HG03342 (cell line): ENCODE measurements around the gene ISCA2.
"Not testable (repeated sequence)": the region's sequence is repeated elsewhere in the genome, so short reads cannot be mapped to it uniquely, and the experiment has no call there.

Experiments used
- ATAC-seq: cut with Tn5 transposase; IDR thresholded peaks from one replicate; pipeline ENCODE4 v1.9.1; 2021; ENCODE audit warnings: mild to moderate bottlenecking, moderate library complexity; ENCODE audit not compliant: unreplicated experiment

The ISCA2 gene

GRCh38 chr14:74526854-74527585 is 33.5 kb downstream of the ISCA2 start:
- no peak for ATAC-seq

- ATAC-seq, result no peak
These were observed 34.2 kb downstream of the ISCA2 start for GRCh38 chr14:74527736-74528280.

- ATAC-seq, result no peak
These were observed 34.8 kb downstream of the ISCA2 start for GRCh38 chr14:74528406-74528805.

GRCh38 chr14:74528886-74529285 is 35.3 kb downstream of the ISCA2 start:
- no peak for ATAC-seq

GRCh38 chr14:74531006-74531405 is 37.4 kb downstream of the ISCA2 start:
- no peak for ATAC-seq

GRCh38 chr14:74531467-74531866 is 37.9 kb downstream of the ISCA2 start:
- no peak for ATAC-seq

GRCh38 chr14:74532246-74532645 is 38.7 kb downstream of the ISCA2 start:
- no peak for ATAC-seq

- ATAC-seq, result no peak
These were observed 40.0 kb downstream of the ISCA2 start for GRCh38 chr14:74533576-74533975.

- no peak for ATAC-seq
These were observed 42.3 kb downstream of the ISCA2 start for GRCh38 chr14:74535756-74536325.

GRCh38 chr14:74536336-74536735 is 42.8 kb downstream of the ISCA2 start:
- ATAC-seq, result not testable (repeated sequence)

- no peak for ATAC-seq
These were observed 45.1 kb downstream of the ISCA2 start for GRCh38 chr14:74538411-74539391.

GRCh38 chr14:74539503-74539902 is 45.9 kb downstream of the ISCA2 start:
- no peak for ATAC-seq

GRCh38 chr14:74541225-74541624 is 47.7 kb downstream of the ISCA2 start:
- no peak for ATAC-seq

- ATAC-seq, result no peak
These were observed 48.6 kb downstream of the ISCA2 start for GRCh38 chr14:74542056-74542685.

GRCh38 chr14:74543771-74544438 is 50.3 kb downstream of the ISCA2 start:
- ATAC-seq, result no peak

- no peak for ATAC-seq
These were observed 51.8 kb downstream of the ISCA2 start for GRCh38 chr14:74545386-74545785.

GRCh38 chr14:74546416-74546815 is 52.9 kb downstream of the ISCA2 start:
- no peak for ATAC-seq
